ENCODE measurements around the gene ZNF516. TPM values are rescaled to one million over a fixed set of nuclear protein-coding genes. Genes with fewer than 3 reads are reported as not detected.

The ZNF516 gene
- total RNA-seq, 1 donor from 2014 or later = 26.1 TPM

DNA sequence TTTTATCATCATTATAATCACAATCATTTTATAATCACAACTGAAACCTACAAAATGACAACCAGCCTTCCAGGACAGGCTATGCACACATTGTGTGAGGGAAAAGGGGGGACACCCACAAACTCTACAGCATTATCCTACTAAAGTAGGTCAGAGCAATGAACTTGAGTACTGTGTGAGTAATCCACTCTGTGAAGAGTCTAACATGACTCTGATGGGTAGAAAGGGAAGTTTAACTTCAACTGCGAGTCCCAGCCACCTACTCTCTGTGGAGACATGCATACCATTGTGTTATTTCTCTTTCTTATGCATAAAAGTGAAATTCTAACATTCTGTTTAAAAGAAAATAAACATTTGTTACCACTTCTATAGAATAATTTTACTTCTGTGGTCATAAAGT is 177.9 kb downstream of the ZNF516 start:
- Mint-ChIP-seq H3K27me3 (ENCODE audit: low read depth) (no peaks in the 10 kb centered on the region), H3K4me1 (ENCODE audit: low read depth) (no peaks in the 10 kb centered on the region), H3K9me3 (ENCODE audit: low read depth) (no peaks in the 10 kb centered on the region), H3K27ac (ENCODE audit: unreplicated experiment) (no peak overlapping the region), H3K4me3 (ENCODE audit: unreplicated experiment) (no peak overlapping the region), H3K36me3 (ENCODE audit: low read depth) (no peaks in the 10 kb centered on the region)
- DNase-seq (ENCODE audit: low spot score) = no peak
- TF ChIP-seq CTCF (IDR thresholded peaks at IDR 0.05) = no peak

DNA sequence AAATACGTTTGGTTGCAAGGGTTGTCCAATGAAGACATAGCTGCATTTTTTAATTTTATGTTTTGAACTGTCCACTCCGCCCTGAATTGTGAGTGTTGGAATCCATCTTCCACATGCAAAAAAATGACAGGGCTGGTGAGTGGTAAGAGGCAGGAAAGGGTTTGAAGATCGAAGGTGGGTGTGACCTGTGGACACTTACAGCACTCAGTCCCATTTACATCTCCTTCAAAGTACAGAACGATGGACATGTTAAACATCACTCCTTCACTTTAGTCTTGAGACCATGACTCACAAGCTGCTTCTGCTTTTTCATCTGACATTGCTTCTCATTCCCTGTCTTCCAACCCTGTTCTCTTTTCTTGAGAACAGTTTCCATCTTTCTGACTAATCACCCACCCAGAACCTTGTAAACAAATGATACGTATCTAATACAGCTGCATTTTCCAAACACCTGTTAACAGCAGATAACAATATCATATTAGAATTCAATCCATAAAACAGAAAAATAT is 179.3 kb downstream of the ZNF516 start:
- Mint-ChIP-seq H3K36me3 (ENCODE audit: low read depth) (no peaks in the 10 kb centered on the region), H3K9me3 (ENCODE audit: low read depth) (no peaks in the 10 kb centered on the region), H3K4me1 (ENCODE audit: low read depth) (no peaks in the 10 kb centered on the region), H3K4me3 (ENCODE audit: unreplicated experiment) (no peak overlapping the region), H3K27me3 (ENCODE audit: low read depth) (no peaks in the 10 kb centered on the region), H3K27ac (ENCODE audit: unreplicated experiment) (no peak overlapping the region)
- no peak for DNase-seq (ENCODE audit: low spot score)
- TF ChIP-seq CTCF (IDR thresholded peaks at IDR 0.05) = no peak

DNA sequence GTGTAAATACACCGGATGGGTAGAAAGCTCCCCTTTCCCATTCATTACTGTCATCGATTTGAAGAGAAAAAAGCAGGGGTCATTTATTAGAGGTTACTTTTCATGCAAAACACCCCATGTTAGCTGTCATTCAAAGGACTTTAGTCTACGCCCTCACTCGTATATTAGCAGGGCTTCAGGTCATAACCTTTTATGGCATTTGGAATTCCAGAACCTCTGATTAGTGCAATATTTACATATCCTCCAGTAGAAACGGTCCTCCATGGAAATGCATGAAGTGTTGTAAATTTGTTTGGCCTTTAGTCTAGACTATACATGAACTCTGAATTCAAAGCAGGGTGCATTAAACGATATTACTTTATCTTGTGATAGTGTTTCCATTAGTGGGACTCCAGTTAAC is 180.5 kb downstream of the ZNF516 start:
- DNase-seq (ENCODE audit: low spot score) = no peak
- H3K4me3 Mint-ChIP-seq (ENCODE audit: unreplicated experiment) = no peak overlapping the region
- H3K36me3 Mint-ChIP-seq (ENCODE audit: low read depth) = no peaks in the 10 kb centered on the region
- no peak overlapping the region for H3K27ac Mint-ChIP-seq (ENCODE audit: unreplicated experiment)
- no peaks in the 10 kb centered on the region for H3K9me3 Mint-ChIP-seq (ENCODE audit: low read depth)
- no peaks in the 10 kb centered on the region for H3K4me1 Mint-ChIP-seq (ENCODE audit: low read depth)
- H3K27me3 Mint-ChIP-seq (ENCODE audit: low read depth) = no peaks in the 10 kb centered on the region
- no peak for TF ChIP-seq CTCF (IDR thresholded peaks at IDR 0.05)

- no peak for TF ChIP-seq CTCF (IDR thresholded peaks at IDR 0.05)
- Mint-ChIP-seq H3K9me3 (ENCODE audit: low read depth) (no peaks in the 10 kb centered on the region), H3K27me3 (ENCODE audit: low read depth) (no peaks in the 10 kb centered on the region), H3K4me3 (ENCODE audit: unreplicated experiment) (no peak overlapping the region), H3K36me3 (ENCODE audit: low read depth) (no peaks in the 10 kb centered on the region), H3K4me1 (ENCODE audit: low read depth) (no peaks in the 10 kb centered on the region), H3K27ac (ENCODE audit: unreplicated experiment) (no peak overlapping the region)
- DNase-seq (ENCODE audit: low spot score) = no peak
These were observed 181.0 kb downstream of the ZNF516 start for GRCh38 chr18:76314015-76314414.

Data from chondrocyte (in vitro differentiated cells).